IPS DF 19.7 (cell line): ENCODE data around the gene ADARB2.
"Not testable (repeated sequence)": the region's sequence is repeated elsewhere in the genome, so short reads cannot be mapped to it uniquely, and the experiment has no call there.

ENCODE experiments used
- DNase-seq: peaks from one replicate; pipeline ENCODE4 v3.0.0-alpha.2; 2013; ENCODE audit warnings: low read depth, low spot score

ADARB2 gene

GRCh38 chr10:1159131-1160061 is 577.9 kb downstream of the ADARB2 start:
- DNase-seq = no peak

GRCh38 chr10:1158536-1158935 is 578.8 kb downstream of the ADARB2 start:
- not testable (repeated sequence) for DNase-seq

DNA sequence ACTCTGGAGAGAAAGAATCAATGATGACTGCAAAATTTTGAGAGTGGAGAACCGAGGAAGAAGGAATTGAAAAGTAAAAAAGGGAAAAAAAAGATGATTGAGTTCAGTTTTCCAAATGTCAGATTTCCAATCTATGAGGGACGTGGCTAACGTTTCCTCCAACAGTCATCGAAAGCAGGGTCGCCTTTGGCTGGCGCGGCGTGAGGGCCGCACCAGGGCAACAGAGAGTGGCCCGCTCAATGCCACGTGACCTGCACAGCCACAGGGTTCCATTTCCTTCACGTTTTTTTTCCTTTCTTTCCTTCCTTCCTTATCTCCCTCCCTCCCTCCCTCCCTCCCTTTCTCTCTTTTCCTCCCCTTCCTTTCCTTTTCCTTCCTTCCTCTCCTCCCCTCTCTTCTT is 579.3 kb downstream of the ADARB2 start:
- no peak for DNase-seq

- DNase-seq = no peak
Observed at GRCh38 chr10:1157615-1157933, 579.8 kb downstream of the ADARB2 start.

- no peak for DNase-seq
Observed at GRCh38 chr10:1156921-1157614, 580.3 kb downstream of the ADARB2 start.

GRCh38 chr10:1156616-1156886 is 580.8 kb downstream of the ADARB2 start:
- no peak for DNase-seq

- no peak for DNase-seq
Observed at GRCh38 chr10:1155791-1156615, 581.3 kb downstream of the ADARB2 start.

DNA sequence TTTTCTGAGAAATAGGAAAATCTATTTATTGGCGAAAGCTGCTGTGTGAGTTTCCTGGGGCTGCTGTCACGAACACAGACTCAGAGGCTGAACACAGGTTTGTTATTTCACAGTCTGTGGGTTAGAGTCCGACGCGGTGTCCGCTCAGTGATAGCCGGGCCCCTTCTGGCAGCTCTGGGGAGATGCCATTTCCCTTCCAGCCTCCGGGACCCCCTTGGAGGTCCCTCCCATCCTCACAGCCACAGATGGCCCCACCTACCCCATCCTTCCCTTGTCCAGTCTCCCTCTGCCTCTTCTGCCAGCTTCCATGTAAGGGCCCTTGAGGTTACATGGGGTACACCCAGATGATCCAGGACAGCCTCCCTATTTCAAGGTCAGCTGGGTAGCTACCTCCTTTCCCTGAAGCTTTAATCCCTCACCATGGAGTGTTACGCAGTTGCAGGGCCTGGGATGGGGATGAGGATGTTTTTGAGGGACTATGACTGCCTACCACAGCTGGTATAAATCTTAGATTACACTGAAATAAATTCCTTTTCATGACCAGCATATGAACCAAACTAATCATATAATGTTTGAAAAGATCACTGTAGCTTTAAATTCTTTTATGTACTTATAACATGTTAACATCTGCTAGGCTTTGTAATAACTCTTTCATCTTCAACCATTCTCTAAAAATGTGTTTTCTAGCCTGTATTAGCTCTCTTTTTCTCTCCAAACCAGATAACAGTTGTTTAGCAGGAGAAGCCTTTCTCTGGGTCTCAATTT is 582.6 kb downstream of the ADARB2 start:
- DNase-seq = no peak

GRCh38 chr10:1153805-1154351 is 583.4 kb downstream of the ADARB2 start:
- no peak for DNase-seq

- DNase-seq = no peak
Observed at GRCh38 chr10:1153251-1153763, 584.0 kb downstream of the ADARB2 start.

DNA sequence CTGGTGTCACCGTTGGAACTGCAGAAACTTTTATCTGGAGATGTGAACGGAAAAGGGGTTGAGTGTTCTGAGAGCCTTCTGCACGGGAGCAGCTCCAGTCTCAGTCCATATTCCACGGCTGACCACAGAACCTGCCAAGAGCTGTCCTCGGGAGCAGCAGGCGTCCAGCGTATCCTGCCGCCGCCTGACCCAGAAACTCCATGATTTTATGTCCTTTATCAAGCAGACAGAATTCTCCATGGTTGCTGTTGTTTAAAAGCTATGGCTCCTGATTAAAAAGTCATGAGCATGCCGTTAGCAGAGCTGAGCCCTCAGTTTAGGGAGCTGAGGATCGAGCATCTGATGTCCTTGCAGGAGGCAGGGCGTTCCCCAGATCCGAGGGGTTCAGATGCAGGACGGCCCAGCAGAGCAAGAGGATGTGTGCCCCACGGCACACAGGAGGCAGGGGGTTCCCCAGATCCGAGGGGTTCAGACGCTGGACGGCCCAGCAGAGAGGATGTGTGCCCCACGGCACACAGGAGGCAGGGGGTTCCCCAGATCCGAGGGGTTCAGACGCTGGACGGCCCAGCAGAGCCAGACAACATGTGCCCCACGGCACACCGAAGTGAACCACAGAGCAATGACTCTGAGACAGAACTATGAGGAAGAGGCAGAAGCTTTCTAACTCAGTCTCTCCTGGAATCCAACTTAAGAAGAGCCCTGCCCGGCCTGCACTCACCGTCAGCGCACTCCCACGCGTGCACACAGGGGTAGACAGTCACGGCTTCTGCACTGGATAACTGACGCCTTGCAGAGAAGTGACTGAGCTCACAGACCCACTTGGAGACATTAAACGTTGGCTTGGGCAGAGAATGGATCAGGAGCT is 584.7 kb downstream of the ADARB2 start:
- DNase-seq = no peak

- no peak for DNase-seq
Observed at GRCh38 chr10:1151076-1152033, 586.0 kb downstream of the ADARB2 start.

DNA sequence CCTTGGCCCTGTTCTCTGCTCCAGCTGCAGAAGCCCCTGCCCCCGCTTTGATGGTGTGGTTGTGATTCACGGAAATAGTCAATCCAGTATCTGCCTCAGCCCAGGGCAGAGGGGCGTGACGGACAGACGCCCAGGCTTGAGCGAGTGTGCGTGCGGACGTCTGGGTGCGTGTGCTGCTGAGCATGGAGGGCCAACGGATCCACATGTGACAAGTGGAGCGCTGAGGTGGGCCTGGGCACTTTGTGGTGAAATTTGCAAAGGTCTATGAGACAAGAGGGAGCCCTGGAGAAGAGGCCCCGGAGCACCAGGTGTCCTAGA is 586.7 kb downstream of the ADARB2 start:
- no peak for DNase-seq

DNA sequence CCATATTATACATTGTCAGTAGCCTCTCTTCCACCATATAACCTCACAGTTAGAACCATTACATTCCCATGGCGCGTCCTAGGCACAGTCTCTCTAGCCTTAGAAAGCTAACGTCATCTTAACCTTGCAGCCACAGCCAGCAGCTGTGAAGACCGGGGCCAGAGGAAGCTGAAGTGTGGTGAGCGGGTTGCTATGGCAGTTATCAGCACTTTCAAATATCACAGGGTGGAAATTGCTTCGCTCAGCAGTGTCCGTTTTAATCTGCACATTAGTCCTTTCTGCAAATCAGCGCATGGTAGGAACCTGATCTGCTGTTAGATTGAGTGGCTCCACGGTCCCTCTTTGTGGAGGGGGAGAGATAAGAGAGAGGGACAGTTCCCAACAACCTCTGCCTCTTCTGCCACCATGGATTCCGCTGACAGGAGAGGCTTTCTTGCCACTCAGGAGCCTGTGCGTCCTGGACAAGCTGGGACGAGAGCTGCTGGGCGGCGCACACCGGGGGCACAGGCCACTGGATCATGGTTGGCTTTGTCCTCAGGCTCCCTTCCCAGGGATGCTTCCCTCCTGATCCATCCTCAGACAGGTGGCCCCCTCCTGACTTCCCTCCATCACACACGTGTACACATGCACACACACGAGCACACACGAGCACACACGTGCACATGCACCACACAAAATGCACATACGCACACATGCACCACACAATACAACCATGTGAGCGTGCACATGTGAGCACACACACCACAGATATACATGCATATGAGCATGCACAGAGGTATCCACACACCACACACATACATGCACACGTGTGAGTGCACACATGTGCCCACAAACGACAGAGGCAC is 587.3 kb downstream of the ADARB2 start:
- DNase-seq = no peak

GRCh38 chr10:1148855-1149605 is 588.3 kb downstream of the ADARB2 start:
- DNase-seq = no peak

GRCh38 chr10:1147810-1148209 is 589.5 kb downstream of the ADARB2 start:
- DNase-seq = no peak

GRCh38 chr10:1142596-1142995 is 594.7 kb downstream of the ADARB2 start:
- no peak for DNase-seq

DNA sequence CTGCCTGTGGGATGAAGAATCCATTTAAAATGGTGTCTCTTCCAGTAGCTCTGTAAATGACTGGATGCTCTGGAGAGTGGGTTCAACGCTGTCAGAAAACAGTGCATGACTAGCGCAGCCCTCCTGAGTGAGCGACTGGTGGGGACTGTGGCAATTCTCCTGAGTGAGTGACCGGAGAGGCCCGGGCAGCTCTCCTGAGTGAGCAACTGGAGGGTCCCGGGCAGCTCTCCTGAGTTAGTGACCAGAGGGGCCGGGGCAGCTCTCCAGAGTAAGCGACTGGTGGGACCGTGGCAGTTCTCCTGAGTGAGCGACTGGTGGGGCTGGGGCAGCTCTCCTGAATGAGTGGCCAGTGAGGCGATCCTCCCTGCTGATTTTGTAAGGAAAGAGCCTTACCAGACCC is 595.6 kb downstream of the ADARB2 start:
- DNase-seq = no peak
